ENCODE measurements around the gene CFAP157. TPM values are rescaled to one million over a fixed set of nuclear protein-coding genes. Genes with fewer than 3 reads are reported as not detected.

Gene CFAP157
- polyA plus RNA-seq, 1 of the 3 experiments (the other 2 are of a cell fraction), result 0.25 TPM

DNA sequence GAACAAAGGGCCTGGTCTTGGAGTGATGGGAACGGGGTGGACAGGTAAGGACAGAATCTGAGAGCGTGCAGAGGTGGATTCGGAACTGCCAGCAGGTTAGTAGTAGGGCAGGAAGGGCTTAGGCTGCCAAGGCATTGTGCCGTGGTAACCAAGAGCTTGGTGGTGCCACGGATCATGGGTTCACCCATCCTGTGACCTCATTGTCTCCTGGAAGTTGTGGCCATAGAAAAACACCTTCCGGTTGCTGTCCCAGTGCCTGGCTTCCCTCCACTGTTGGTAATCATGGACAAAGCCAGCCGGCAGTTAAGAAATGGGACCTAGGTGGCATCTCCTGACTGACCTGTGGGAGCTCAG is 42.5 kb upstream of the CFAP157 start (continued):
- TF ChIP-seq YY1 (IDR thresholded peaks at IDR 0.05; ENCODE audit: low read depth) (no peak), TEAD4 (IDR thresholded peaks at IDR 0.05; ENCODE audit: borderline replicate concordance, insufficient read depth) (no peak), FOXJ3 (CRISPR knock-in tag; IDR thresholded peaks at IDR 0.05) (no peak)

DNA sequence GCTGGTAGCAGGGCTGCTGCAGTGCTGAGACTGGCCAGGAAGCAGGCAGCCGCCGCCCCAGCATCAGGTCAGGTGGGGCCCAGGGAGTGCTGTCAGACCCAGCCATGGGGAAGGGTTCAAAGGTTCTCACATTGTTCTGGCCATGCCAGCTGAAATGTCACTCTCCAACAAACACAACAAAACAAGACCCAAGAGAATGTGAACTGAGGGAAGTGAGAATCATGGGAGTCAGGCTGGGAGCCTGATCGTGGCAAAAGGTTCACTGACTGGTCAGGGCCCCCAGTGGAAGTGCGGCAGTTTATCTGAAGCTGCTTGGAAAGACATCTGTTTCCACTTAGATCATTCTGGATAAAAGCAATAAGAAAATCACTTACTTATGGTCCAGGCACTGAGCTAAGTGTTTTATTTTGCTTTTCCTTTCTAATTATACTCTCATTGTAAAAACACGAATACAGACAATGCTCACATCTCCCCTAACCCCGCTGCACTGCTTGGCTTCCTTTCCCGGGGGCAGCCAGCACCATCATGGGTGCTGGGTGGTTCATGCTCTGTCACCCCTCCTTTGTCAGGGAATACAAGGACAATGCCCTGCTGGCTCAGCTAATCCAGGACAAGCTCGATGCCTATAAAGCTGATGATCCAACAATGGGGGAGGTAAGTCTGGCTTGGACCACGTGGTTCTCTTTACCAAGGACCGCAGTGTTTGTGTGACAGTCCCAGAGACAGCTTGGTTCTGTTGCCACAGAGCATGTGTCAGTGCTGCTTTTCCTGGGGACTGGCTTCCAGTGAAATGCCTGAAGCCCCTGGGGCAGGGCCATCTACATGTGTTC is 41.9 kb upstream of the CFAP157 start:
- H3K4me3 ChIP-seq (ENCODE audit: low read depth in 2 of 2, low read length in 1 of 2), result no peak overlapping the region
- peak; percentile 76 for DNase-seq
- TF ChIP-seq TEAD4 (IDR thresholded peaks at IDR 0.05; ENCODE audit: borderline replicate concordance, insufficient read depth) (no peak), SMC3 (IDR thresholded peaks at IDR 0.05; ENCODE audit: low read depth, low read length) (peak; percentile 22; the same call in 1 of the 2 replicates), EP300 (IDR thresholded peaks at IDR 0.05; ENCODE audit: borderline replicate concordance in 1 of 2, low read depth in 1 of 2, low read length in 1 of 2) (peak in 1 of 2 experiments; percentile 74; a peak in 2 of 4 replicates), FOXJ3 (CRISPR knock-in tag; IDR thresholded peaks at IDR 0.05) (peak; percentile 62; the same call in 1 of the 2 replicates), TCF12 (IDR thresholded peaks at IDR 0.05) (peak; percentile 83), GATA2 (CRISPR knock-in tag; IDR thresholded peaks at IDR 0.05) (peak; percentile 74), NFIC (IDR thresholded peaks at IDR 0.05; ENCODE audit: borderline replicate concordance) (no peak), MXI1 (IDR thresholded peaks at IDR 0.05; ENCODE audit: low read depth, low read length) (peak; percentile 99), YY1 (IDR thresholded peaks at IDR 0.05; ENCODE audit: low read depth) (no peak), RCOR1 (IDR thresholded peaks at IDR 0.05; ENCODE audit: low read length) (0 out of 2 replicates have a peak, but pooled peaks have one; percentile 32), NRF1 (IDR thresholded peaks at IDR 0.05; ENCODE audit: low read depth, low read length) (no peak), TAF1 (IDR thresholded peaks at IDR 0.05; ENCODE audit: borderline replicate concordance, low read depth, low read length) (no peak), ELF1 (IDR thresholded peaks at IDR 0.05) (no peak), CHD2 (IDR thresholded peaks at IDR 0.05; ENCODE audit: low read length, partially characterized antibody) (peak; percentile 55), RFX5 (IDR thresholded peaks at IDR 0.05; ENCODE audit: low read length) (peak; percentile 58; the same call in 1 of the 2 replicates)
- no peaks in the 10 kb centered on the region for H3K9me3 ChIP-seq
- H3K9ac ChIP-seq, result no peak overlapping the region
- H3K79me2 ChIP-seq (ENCODE audit: insufficient read depth), result no peaks in the 10 kb centered on the region
- H3K9me2 ChIP-seq, result no peaks in the 10 kb centered on the region
- H2AFZ ChIP-seq (ENCODE audit: low read depth), result no peak overlapping the region
- peak overlapping the region; percentile 55; the same call in 1 of the 2 replicates for H3K4me2 ChIP-seq
- peaks cover 4% of the 10 kb centered on the region for H3F3A ChIP-seq (replicated peaks; ENCODE audit: insufficient read depth)
- peaks cover 0 to 64% of the 10 kb centered on the region in 2 experiments; a peak in 2 of 4 replicates for H3K4me1 ChIP-seq (ENCODE audit: control insufficient read depth in 1 of 2, insufficient read depth in 2 of 2, low read depth in 1 of 2, low read length in 1 of 2)
- H4K20me1 ChIP-seq (ENCODE audit: insufficient read depth), result no peaks in the 10 kb centered on the region
- peaks cover 25 to 39% of the 10 kb centered on the region in 2 experiments for H3K36me3 ChIP-seq (replicated peaks in 1 of 2; ENCODE audit: control insufficient read depth in 1 of 2, insufficient read depth in 2 of 2, low read length in 1 of 2)
- ChIA-PET CTCF (interaction anchor here (1.1 to 3.2 kb wide), 5 partner anchors 12 to 75 kb away, joined by 3 to 22 read pairs (median 5); partner anchors contain the start of gene TOR2A), POLR2A (interaction anchor here (0.9 to 2.4 kb wide), 4 partner anchors 30 to 69 kb away, joined by 3 to 14 read pairs (median 10); partner anchors contain the start of gene STXBP1)
- no peaks in the 10 kb centered on the region for H3K27me3 ChIP-seq (ENCODE audit: insufficient read depth)
- 49% methylated on average over 9 of the region's 10 CpGs for WGBS (ENCODE audit: low lambda C conversion rate)
- H3K27ac ChIP-seq (ENCODE audit: low read depth in 2 of 2, low read length in 1 of 2), result peak overlapping the region; percentile 52 to 97; a peak in 3 of 4 replicates
